HepG2 (cell line): ENCODE measurements around the gene RAC3. TPM values are rescaled to one million over a fixed set of nuclear protein-coding genes. Genes with fewer than 3 reads are reported as not detected.

ENCODE experiments used
- CCDC6 ChIP-seq: sonication (generic); formaldehyde crosslinking; IDR thresholded peaks from 2 replicates; pipeline ENCODE4 v1.8.1; 2022; ENCODE audit warnings: mild to moderate bottlenecking, missing genetic modification reagents, moderate library complexity
- ERF ChIP-seq: IDR thresholded peaks from 2 replicates; pipeline ENCODE4 v1.6.1; 2018; ENCODE audit warnings: missing biosample characterization, missing genetic modification reagents
- HNRNPLL ChIP-seq: fragments of 200-400 bp; formaldehyde crosslinking; IDR thresholded peaks from 2 replicates; pipeline ENCODE4 v1.6.1; 2017; ENCODE audit warnings: mild to moderate bottlenecking, low read depth, low read length; ENCODE audit not compliant: poor library complexity, severe bottlenecking
- NPAS2 ChIP-seq: sonication (generic); formaldehyde crosslinking; IDR thresholded peaks from 2 replicates; pipeline ENCODE4 v1.8.0; 2022; ENCODE audit warnings: mild to moderate bottlenecking, missing genetic modification reagents, borderline replicate concordance
- PRMT3 ChIP-seq: sonication (generic); formaldehyde crosslinking; IDR thresholded peaks from 2 replicates; pipeline ENCODE4 v1.8.1; 2022; ENCODE audit warnings: low read depth, mild to moderate bottlenecking, moderate library complexity, missing genetic modification reagents, borderline replicate concordance
- SIX1 ChIP-seq: sonication (generic); formaldehyde crosslinking; IDR thresholded peaks from 2 replicates; pipeline ENCODE4 v1.4.0; 2020; ENCODE audit warnings: missing genetic modification reagents, borderline replicate concordance
- SPEN ChIP-seq: sonication (generic); formaldehyde crosslinking; IDR thresholded peaks from 2 replicates; pipeline ENCODE4 v1.5.1; 2020; ENCODE audit warnings: low read depth, mild to moderate bottlenecking, missing genetic modification reagents
- TEAD2 ChIP-seq: sonication (generic); formaldehyde crosslinking; IDR thresholded peaks from 2 replicates; pipeline ENCODE4 v1.9.0; 2021; ENCODE audit warnings: missing genetic modification reagents
- ZIK1 ChIP-seq: sonication (generic); formaldehyde crosslinking; IDR thresholded peaks from 2 replicates; pipeline ENCODE4 v1.5.0; 2020; ENCODE audit warnings: mild to moderate bottlenecking, low read depth, missing genetic modification reagents, borderline replicate concordance
- ZNF670 ChIP-seq: sonication (generic); formaldehyde crosslinking; IDR thresholded peaks from 2 replicates; pipeline ENCODE4 v1.8.0; 2022; ENCODE audit warnings: mild to moderate bottlenecking, missing genetic modification reagents, borderline replicate concordance
- ZNF749 ChIP-seq: sonication (generic); formaldehyde crosslinking; IDR thresholded peaks from 2 replicates; pipeline ENCODE4 v1.8.0; 2022; ENCODE audit warnings: mild to moderate bottlenecking, missing genetic modification reagents, moderate library complexity, borderline replicate concordance
- ZNF790 ChIP-seq: sonication (generic); formaldehyde crosslinking; IDR thresholded peaks from 2 replicates; pipeline ENCODE4 v1.8.0; 2022; ENCODE audit warnings: missing genetic modification reagents, mild to moderate bottlenecking, borderline replicate concordance
- polyA plus RNA-seq, 8 experiments: library from polyadenylated mRNA; depleted of rRNA in 3 of 8; stranded (reverse) in 7 of 8; unstranded in 1 of 8; fragments of >200 nt; fragmentation: Illumina TruSeq in 4 of 8; extraction: Trizol in 4 of 8; gene quantifications; 2 replicates each; pipeline versions ENCODE4 v1.2.1 to v1.2.3, GENCODE V29; 2011 to 2016; ENCODE audit warnings: low read depth in 4 of 8, missing spikeins in 1 of 8, mixed read lengths in 1 of 8; ENCODE audit not compliant: insufficient read depth in 1 of 8
- total RNA-seq, 5 experiments: library from RNA; depleted of rRNA; stranded (reverse); fragments of >200 nt; fragmentation: Illumina TruSeq; extraction: Trizol; gene quantifications; 2 replicates each; pipeline ENCODE4 v1.2.3, GENCODE V29; 2016; ENCODE audit warnings: low read depth in 1 of 5
- TF ChIP-seq, protein P1 (sequence below): sonication (generic); formaldehyde crosslinking; IDR thresholded peaks from 2 replicates; pipeline ENCODE4 v1.4.0; 2020; ENCODE audit warnings: missing genetic modification reagents, borderline replicate concordance
- TF ChIP-seq, protein P2 (sequence below): sonication (generic); formaldehyde crosslinking; IDR thresholded peaks from 2 replicates; pipeline ENCODE4 v1.8.0; 2022; ENCODE audit warnings: low read depth, missing genetic modification reagents
- TF ChIP-seq, protein P3 (sequence below): IDR thresholded peaks from 2 replicates; pipeline ENCODE4 v1.6.1; 2016; ENCODE audit warnings: missing compliant biosample characterization, missing genetic modification reagents, borderline replicate concordance
- TF ChIP-seq, protein P4 (sequence below): sonication (generic); formaldehyde crosslinking; IDR thresholded peaks from 2 replicates; pipeline ENCODE4 v1.8.1; 2023; ENCODE audit warnings: missing genetic modification reagents, inconsistent platforms, borderline replicate concordance
- TF ChIP-seq, protein P5 (sequence below): sonication (generic); formaldehyde crosslinking; IDR thresholded peaks from 2 replicates; pipeline ENCODE4 v1.4.0; 2020; ENCODE audit warnings: missing genetic modification reagents, mild to moderate bottlenecking, borderline replicate concordance

Gene RAC3
- total and polyA plus RNA-seq, 2 of the 13 experiments (the other 11 are each of a cell fraction or from before 2014, with no cell fraction given), result 10.5 to 21.3 TPM

DNA sequence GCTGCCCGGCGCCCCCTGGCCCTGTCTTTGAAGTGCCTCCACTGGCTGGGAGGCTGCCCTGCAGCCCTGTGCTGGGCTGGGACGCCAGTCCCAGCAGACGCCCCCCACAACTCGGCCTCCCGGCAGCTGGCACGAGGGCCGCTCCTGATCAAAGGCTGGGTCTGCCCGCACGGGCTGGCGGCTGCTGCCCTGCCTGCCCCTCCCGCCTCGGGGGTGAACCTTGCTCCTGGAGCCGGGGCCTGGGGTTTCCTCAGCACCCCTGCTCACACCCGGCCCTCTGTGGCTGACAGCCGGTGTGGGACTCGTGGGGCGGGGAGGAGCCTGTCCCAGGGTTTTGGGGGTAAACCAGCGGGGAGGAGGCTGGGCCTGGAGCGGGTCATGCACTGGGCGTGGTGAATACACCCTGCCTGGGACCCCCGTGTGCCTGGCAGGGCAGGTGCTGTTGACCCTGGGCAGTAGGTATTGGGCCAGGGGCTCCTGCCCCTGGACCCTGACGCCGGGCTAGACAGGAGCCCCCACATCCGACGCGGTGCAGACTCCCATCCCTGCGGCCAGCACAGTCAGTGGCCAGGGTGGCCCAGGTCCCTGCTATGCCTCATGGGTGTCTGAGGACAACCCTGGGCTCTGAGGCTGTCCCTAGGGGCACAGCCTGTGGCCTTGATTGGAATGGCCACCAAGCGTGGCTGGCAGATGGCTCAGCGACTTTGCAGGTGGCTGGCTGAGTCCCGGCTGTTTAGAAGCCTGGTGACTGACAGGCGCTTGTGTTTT is 30.5 kb upstream of the RAC3 start (continued):
- TF ChIP-seq, protein P1, sequence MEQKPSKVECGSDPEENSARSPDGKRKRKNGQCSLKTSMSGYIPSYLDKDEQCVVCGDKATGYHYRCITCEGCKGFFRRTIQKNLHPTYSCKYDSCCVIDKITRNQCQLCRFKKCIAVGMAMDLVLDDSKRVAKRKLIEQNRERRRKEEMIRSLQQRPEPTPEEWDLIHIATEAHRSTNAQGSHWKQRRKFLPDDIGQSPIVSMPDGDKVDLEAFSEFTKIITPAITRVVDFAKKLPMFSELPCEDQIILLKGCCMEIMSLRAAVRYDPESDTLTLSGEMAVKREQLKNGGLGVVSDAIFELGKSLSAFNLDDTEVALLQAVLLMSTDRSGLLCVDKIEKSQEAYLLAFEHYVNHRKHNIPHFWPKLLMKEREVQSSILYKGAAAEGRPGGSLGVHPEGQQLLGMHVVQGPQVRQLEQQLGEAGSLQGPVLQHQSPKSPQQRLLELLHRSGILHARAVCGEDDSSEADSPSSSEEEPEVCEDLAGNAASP (CRISPR knock-in tag), result peak; percentile 83
- no peak for TF ChIP-seq PRMT3 (CRISPR knock-in tag)
- TF ChIP-seq HNRNPLL, result no peak
- TF ChIP-seq ZNF790 (CRISPR knock-in tag), result 0 out of 2 replicates have a peak, but pooled peaks have one; percentile 39
- TF ChIP-seq ERF (CRISPR knock-in tag), result peak; percentile 96; the same call in 1 of the 2 replicates
- no peak; the same call in 1 of the 2 replicates for TF ChIP-seq ZNF670
- TF ChIP-seq, protein P2, sequence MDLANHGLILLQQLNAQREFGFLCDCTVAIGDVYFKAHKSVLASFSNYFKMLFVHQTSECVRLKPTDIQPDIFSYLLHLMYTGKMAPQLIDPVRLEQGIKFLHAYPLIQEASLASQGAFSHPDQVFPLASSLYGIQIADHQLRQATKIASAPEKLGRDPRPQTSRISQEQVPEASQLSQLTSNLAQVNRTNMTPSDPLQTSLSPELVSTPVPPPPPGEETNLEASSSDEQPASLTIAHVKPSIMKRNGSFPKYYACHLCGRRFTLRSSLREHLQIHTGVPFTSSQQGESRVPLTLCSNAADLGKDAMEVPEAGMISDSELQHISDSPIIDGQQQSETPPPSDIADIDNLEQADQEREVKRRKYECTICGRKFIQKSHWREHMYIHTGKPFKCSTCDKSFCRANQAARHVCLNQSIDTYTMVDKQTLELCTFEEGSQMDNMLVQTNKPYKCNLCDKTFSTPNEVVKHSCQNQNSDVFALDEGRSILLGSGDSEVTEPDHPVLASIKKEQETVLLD, result peak; percentile 83; the same call in 1 of the 2 replicates
- TF ChIP-seq CCDC6 (CRISPR knock-in tag), result peak; percentile 58; the same call in 1 of the 2 replicates
- TF ChIP-seq, protein P3, sequence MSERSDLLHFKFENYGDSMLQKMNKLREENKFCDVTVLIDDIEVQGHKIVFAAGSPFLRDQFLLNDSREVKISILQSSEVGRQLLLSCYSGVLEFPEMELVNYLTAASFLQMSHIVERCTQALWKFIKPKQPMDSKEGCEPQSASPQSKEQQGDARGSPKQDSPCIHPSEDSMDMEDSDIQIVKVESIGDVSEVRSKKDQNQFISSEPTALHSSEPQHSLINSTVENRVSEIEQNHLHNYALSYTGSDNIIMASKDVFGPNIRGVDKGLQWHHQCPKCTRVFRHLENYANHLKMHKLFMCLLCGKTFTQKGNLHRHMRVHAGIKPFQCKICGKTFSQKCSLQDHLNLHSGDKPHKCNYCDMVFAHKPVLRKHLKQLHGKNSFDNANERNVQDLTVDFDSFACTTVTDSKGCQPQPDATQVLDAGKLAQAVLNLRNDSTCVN, result peak; percentile 94
- TF ChIP-seq, protein P4, sequence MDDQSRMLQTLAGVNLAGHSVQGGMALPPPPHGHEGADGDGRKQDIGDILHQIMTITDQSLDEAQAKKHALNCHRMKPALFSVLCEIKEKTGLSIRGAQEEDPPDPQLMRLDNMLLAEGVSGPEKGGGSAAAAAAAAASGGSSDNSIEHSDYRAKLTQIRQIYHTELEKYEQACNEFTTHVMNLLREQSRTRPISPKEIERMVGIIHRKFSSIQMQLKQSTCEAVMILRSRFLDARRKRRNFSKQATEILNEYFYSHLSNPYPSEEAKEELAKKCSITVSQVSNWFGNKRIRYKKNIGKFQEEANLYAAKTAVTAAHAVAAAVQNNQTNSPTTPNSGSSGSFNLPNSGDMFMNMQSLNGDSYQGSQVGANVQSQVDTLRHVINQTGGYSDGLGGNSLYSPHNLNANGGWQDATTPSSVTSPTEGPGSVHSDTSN (CRISPR knock-in tag), result no peak; the same call in 1 of the 2 replicates
- TF ChIP-seq, protein P5, sequence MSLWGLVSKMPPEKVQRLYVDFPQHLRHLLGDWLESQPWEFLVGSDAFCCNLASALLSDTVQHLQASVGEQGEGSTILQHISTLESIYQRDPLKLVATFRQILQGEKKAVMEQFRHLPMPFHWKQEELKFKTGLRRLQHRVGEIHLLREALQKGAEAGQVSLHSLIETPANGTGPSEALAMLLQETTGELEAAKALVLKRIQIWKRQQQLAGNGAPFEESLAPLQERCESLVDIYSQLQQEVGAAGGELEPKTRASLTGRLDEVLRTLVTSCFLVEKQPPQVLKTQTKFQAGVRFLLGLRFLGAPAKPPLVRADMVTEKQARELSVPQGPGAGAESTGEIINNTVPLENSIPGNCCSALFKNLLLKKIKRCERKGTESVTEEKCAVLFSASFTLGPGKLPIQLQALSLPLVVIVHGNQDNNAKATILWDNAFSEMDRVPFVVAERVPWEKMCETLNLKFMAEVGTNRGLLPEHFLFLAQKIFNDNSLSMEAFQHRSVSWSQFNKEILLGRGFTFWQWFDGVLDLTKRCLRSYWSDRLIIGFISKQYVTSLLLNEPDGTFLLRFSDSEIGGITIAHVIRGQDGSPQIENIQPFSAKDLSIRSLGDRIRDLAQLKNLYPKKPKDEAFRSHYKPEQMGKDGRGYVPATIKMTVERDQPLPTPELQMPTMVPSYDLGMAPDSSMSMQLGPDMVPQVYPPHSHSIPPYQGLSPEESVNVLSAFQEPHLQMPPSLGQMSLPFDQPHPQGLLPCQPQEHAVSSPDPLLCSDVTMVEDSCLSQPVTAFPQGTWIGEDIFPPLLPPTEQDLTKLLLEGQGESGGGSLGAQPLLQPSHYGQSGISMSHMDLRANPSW (CRISPR knock-in tag), result no peak; the same call in 1 of the 2 replicates
- no peak for TF ChIP-seq NPAS2 (CRISPR knock-in tag)
- TF ChIP-seq TEAD2 (CRISPR knock-in tag), result 0 out of 2 replicates have a peak, but pooled peaks have one; percentile 61
- TF ChIP-seq SIX1 (CRISPR knock-in tag), result peak; percentile 68; the same call in 1 of the 2 replicates
- TF ChIP-seq ZNF749 (CRISPR knock-in tag), result peak; percentile 92; the same call in 1 of the 2 replicates
- TF ChIP-seq SPEN (CRISPR knock-in tag), result peak; percentile 66
- peak; percentile 89; the same call in 1 of the 2 replicates for TF ChIP-seq ZIK1 (CRISPR knock-in tag)
